Neural cell (in vitro differentiated cells): Measurements from ENCODE around the gene TMEM101. TPM values are rescaled to one million over a fixed set of nuclear protein-coding genes. Genes with fewer than 3 reads are reported as not detected.

Experiments used
- H2AFZ ChIP-seq: fragments of 200-600, 300-800 bp; sonication (generic), shearing (Covaris generic); 2 replicates; pipeline ENCODE4 v1.6.0; 2014; ENCODE audit warnings: low read depth, mild to moderate bottlenecking, antibody characterized with exemption, low read length, moderate library complexity
- H3F3A ChIP-seq: fragments of 200-600 bp; shearing (Covaris generic); 2 replicates; pipeline ENCODE4 v1.6.1; 2016; ENCODE audit warnings: mild to moderate bottlenecking, moderate library complexity, mixed read lengths, antibody characterized with exemption, low read length; ENCODE audit not compliant: insufficient read depth, poor library complexity, severe bottlenecking
- H3K27ac ChIP-seq: fragments of 200-600, 300-800 bp; sonication (generic), shearing (Covaris generic); 2 replicates; pipeline ENCODE4 v1.5.1; 2014; ENCODE audit warnings: mild to moderate bottlenecking, low read length, moderate library complexity
- H3K27me3 ChIP-seq: fragments of 300-800, 200-600 bp; sonication (generic), shearing (Covaris generic); 2 replicates; pipeline ENCODE4 v1.6.0; 2014; ENCODE audit warnings: mild to moderate bottlenecking, low read depth, low read length, moderate library complexity; ENCODE audit not compliant: insufficient read depth
- H3K36me3 ChIP-seq: fragments of 300-800, 200-600 bp; sonication (generic), shearing (Covaris generic); 2 replicates; pipeline ENCODE4 v1.5.1; 2014; ENCODE audit warnings: mild to moderate bottlenecking, antibody characterized with exemption, low read length, moderate library complexity; ENCODE audit not compliant: insufficient read depth
- H3K4me2 ChIP-seq: fragments of 300-800, 200-600 bp; sonication (generic), shearing (Covaris generic); 2 replicates; pipeline ENCODE4 v1.6.0; 2014; ENCODE audit warnings: mild to moderate bottlenecking, low read length
- H3K4me3 ChIP-seq: fragments of 300-800, 200-600 bp; sonication (generic), shearing (Covaris generic); 2 replicates; pipeline ENCODE4 v1.5.1; 2014; ENCODE audit warnings: mild to moderate bottlenecking, low read length, moderate library complexity
- H3K79me2 ChIP-seq: fragments of 200-600 bp; shearing (Covaris generic); replicated peaks from 2 replicates; pipeline ENCODE4 v1.6.0; 2014; ENCODE audit warnings: mild to moderate bottlenecking, low read length, moderate library complexity; ENCODE audit not compliant: insufficient read depth
- H3K9ac ChIP-seq: fragments of 300-800, 200-600 bp; sonication (generic), shearing (Covaris generic); 2 replicates; pipeline ENCODE4 v1.6.1; 2016; ENCODE audit warnings: mild to moderate bottlenecking, low read length, mixed read lengths
- H3K9me2 ChIP-seq: fragments of 200-600 bp; shearing (Covaris generic); 2 replicates; pipeline ENCODE4 v1.6.1; 2016; ENCODE audit warnings: mild to moderate bottlenecking, low read length, mixed read lengths; ENCODE audit not compliant: insufficient read depth
- H3K9me3 ChIP-seq: fragments of 200-600, 300-800 bp; sonication (generic), shearing (Covaris generic); 2 replicates; pipeline ENCODE4 v1.6.1; 2016; ENCODE audit warnings: mild to moderate bottlenecking, mixed run types, low read length, moderate library complexity, mixed read lengths
- H4K20me1 ChIP-seq: fragments of 200-600 bp; shearing (Covaris generic); 2 replicates; pipeline ENCODE4 v1.6.1; 2016; ENCODE audit warnings: mild to moderate bottlenecking, mixed run types; ENCODE audit not compliant: insufficient read depth
- EP300 ChIP-seq: fragments of 450-650 bp; conservative IDR thresholded peaks from 2 replicates; pipeline ENCODE4 v1.6.1; 2014; ENCODE audit warnings: antibody characterized with exemption, mild to moderate bottlenecking, moderate library complexity; ENCODE audit not compliant: poor library complexity, severe bottlenecking
- EZH2 ChIP-seq: fragments of 200-600, 300-800 bp; shearing (Covaris generic), sonication (generic); IDR thresholded peaks from 2 replicates; pipeline ENCODE4 v1.6.1; 2014; ENCODE audit warnings: antibody characterized with exemption, low read length, borderline replicate concordance, mild to moderate bottlenecking; ENCODE audit not compliant: insufficient read depth, poor library complexity, severe bottlenecking
- MXI1 ChIP-seq: fragments of 450-650 bp; conservative IDR thresholded peaks from 2 replicates; pipeline ENCODE4 v1.6.1; 2014; ENCODE audit warnings: antibody characterized with exemption, mild to moderate bottlenecking; ENCODE audit not compliant: poor library complexity, severe bottlenecking
- POLR2AphosphoS5 ChIP-seq: IDR thresholded peaks from 2 replicates; pipeline ENCODE4 v1.6.1; 2012
- RAD21 ChIP-seq: fragments of 450-650 bp; conservative IDR thresholded peaks from 2 replicates; pipeline ENCODE4 v1.6.1; 2014; ENCODE audit warnings: antibody characterized with exemption, mild to moderate bottlenecking, moderate library complexity
- SMC3 ChIP-seq: fragments of 450-650 bp; conservative IDR thresholded peaks from 2 replicates; pipeline ENCODE4 v1.6.1; 2014; ENCODE audit warnings: antibody characterized with exemption, mild to moderate bottlenecking, moderate library complexity; ENCODE audit not compliant: poor library complexity
- TAF1 ChIP-seq: IDR thresholded peaks from 2 replicates; pipeline ENCODE4 v1.6.1; 2012; ENCODE audit warnings: low read depth
- polyA plus RNA-seq: library from polyadenylated mRNA; depleted of rRNA; stranded (reverse); fragments of >200 nt; gene quantifications from 2 replicates; pipeline ENCODE4 v1.2.3, GENCODE V29; 2014
- TF ChIP-seq, protein P1 (sequence below): fragments of 450-650 bp; IDR thresholded peaks from 2 replicates; pipeline ENCODE4 v1.5.1; 2014; ENCODE audit warnings: antibody characterized with exemption, mild to moderate bottlenecking, moderate library complexity; ENCODE audit not compliant: poor library complexity, severe bottlenecking
- TF ChIP-seq, protein P2 (sequence below): IDR thresholded peaks from 2 replicates; pipeline ENCODE4 v1.6.1; 2012; ENCODE audit warnings: borderline replicate concordance

TMEM101 gene
- polyA plus RNA-seq, 1 donor from 2014 or later: 59.3 TPM

DNA sequence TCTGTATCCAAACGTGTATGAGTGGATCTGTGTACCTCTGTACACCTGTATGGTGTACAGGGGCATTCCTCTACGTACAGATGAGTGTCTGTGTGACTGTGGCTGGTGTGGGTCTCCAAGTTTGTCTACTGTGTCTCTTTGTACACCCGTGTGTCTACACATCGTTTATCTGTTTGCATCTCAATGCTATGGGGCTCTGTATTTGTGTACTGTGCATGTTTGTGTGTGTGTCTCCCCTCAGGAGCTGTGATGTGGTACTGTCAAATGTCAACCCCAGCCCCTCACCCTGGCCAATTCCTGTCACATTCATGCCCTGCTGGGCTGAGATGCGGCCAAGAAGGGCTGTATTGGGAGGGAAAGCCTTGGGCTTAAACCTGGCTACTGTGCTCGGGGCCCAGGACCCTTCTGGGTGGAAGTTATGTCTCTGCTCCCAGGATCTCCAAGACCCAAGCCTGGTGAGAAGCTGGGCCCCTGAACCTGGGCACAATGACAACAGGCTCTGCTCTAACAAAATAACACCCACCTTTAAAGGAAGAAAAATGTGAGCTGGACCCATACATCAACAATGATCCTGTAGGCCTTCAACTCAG is 13.8 kb downstream of the TMEM101 start:
- TF ChIP-seq SMC3 (no peak), EZH2 (no peak), TAF1 (no peak), MXI1 (no peak), POLR2AphosphoS5 (no peak), RAD21 (no peak), EP300 (no peak)
- TF ChIP-seq, protein P1, sequence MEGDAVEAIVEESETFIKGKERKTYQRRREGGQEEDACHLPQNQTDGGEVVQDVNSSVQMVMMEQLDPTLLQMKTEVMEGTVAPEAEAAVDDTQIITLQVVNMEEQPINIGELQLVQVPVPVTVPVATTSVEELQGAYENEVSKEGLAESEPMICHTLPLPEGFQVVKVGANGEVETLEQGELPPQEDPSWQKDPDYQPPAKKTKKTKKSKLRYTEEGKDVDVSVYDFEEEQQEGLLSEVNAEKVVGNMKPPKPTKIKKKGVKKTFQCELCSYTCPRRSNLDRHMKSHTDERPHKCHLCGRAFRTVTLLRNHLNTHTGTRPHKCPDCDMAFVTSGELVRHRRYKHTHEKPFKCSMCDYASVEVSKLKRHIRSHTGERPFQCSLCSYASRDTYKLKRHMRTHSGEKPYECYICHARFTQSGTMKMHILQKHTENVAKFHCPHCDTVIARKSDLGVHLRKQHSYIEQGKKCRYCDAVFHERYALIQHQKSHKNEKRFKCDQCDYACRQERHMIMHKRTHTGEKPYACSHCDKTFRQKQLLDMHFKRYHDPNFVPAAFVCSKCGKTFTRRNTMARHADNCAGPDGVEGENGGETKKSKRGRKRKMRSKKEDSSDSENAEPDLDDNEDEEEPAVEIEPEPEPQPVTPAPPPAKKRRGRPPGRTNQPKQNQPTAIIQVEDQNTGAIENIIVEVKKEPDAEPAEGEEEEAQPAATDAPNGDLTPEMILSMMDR: no peak
- TF ChIP-seq, protein P2, sequence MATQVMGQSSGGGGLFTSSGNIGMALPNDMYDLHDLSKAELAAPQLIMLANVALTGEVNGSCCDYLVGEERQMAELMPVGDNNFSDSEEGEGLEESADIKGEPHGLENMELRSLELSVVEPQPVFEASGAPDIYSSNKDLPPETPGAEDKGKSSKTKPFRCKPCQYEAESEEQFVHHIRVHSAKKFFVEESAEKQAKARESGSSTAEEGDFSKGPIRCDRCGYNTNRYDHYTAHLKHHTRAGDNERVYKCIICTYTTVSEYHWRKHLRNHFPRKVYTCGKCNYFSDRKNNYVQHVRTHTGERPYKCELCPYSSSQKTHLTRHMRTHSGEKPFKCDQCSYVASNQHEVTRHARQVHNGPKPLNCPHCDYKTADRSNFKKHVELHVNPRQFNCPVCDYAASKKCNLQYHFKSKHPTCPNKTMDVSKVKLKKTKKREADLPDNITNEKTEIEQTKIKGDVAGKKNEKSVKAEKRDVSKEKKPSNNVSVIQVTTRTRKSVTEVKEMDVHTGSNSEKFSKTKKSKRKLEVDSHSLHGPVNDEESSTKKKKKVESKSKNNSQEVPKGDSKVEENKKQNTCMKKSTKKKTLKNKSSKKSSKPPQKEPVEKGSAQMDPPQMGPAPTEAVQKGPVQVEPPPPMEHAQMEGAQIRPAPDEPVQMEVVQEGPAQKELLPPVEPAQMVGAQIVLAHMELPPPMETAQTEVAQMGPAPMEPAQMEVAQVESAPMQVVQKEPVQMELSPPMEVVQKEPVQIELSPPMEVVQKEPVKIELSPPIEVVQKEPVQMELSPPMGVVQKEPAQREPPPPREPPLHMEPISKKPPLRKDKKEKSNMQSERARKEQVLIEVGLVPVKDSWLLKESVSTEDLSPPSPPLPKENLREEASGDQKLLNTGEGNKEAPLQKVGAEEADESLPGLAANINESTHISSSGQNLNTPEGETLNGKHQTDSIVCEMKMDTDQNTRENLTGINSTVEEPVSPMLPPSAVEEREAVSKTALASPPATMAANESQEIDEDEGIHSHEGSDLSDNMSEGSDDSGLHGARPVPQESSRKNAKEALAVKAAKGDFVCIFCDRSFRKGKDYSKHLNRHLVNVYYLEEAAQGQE: no peak
- H3K9me3 ChIP-seq: no peaks in the 10 kb centered on the region
- H4K20me1 ChIP-seq: no peaks in the 10 kb centered on the region

DNA sequence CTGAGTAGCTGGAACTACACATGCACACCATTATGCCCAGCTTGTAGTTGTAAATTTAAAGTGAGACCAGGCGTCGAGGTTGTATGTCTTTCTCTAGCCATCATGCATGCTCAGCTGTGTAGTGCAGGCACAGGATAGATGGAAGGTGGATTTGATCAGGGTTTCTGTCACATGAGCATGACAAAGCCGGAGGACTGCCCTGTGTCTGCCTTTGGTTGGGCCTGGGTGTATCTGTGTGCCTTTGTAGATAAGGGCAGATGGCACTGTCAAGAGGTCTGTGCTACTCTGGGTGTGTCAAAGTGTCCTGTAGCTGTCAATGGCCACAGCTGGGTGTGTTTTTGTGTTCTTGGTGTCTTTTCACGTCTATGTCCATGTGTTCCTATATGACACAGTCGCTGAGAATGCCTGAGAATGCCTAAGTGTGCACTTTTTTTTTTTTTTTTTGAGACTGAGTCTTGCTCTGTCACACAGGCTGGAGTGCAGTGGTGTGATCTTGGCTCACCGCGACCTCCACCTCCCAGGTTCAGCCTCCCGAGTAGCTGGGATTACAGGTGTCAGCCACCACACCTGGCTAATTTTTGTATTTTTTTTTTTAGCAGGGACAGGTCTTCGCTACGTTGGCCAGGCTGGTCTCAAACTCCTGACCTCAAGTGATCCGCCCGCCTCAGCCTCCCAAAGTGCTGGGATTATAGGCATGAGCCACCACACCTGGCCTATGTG is 14.5 kb downstream of the TMEM101 start:
- H3K27me3 ChIP-seq: peaks cover 34% of the 10 kb centered on the region
- TF ChIP-seq SMC3 (no peak), MXI1 (no peak), TAF1 (no peak), EP300 (no peak), POLR2AphosphoS5 (no peak), RAD21 (no peak), EZH2 (no peak)
- TF ChIP-seq, protein P1: no peak
- TF ChIP-seq, protein P2: no peak

More for the DNA sequence above, 13.8 kb downstream of the TMEM101 start:
- Histone ChIP-seq H3K27me3 (peaks cover 40% of the 10 kb centered on the region), H3K9me2 (no peaks in the 10 kb centered on the region), H2AFZ (no peak overlapping the region), H3K4me2 (no peak overlapping the region), H3K36me3 (no peaks in the 10 kb centered on the region), H3K79me2 (no peaks in the 10 kb centered on the region), H3K27ac (no peak overlapping the region), H3K4me3 (no peak overlapping the region), H3K9ac (no peak overlapping the region), H3F3A (no peaks in the 10 kb centered on the region)

More for the DNA sequence above, 14.5 kb downstream of the TMEM101 start:
- H3K36me3 ChIP-seq: no peaks in the 10 kb centered on the region
- H3K4me3 ChIP-seq: no peak overlapping the region
- no peaks in the 10 kb centered on the region for H4K20me1 ChIP-seq
- no peaks in the 10 kb centered on the region for H3K9me3 ChIP-seq
- no peak overlapping the region for H2AFZ ChIP-seq
- no peak overlapping the region for H3K27ac ChIP-seq
- H3K4me2 ChIP-seq: no peak overlapping the region
- no peaks in the 10 kb centered on the region for H3K9me2 ChIP-seq
- H3F3A ChIP-seq: no peaks in the 10 kb centered on the region
- H3K9ac ChIP-seq: no peak overlapping the region
- H3K79me2 ChIP-seq: no peaks in the 10 kb centered on the region
